ENCODE measurements around the gene NCOR2. TPM values are rescaled to one million over a fixed set of nuclear protein-coding genes. Genes with fewer than 3 reads are reported as not detected.

Gene NCOR2
- total and polyA plus RNA-seq, 2 donors (not counting 1 experiment from before 2014, with no cell fraction given): 25.9 to 144 TPM

- Histone ChIP-seq H3K9me3 (ENCODE audit: control extremely low read depth in 1 of 3, control insufficient read depth in 2 of 3, insufficient read depth in 1 of 3, low read length in 2 of 3) (no peaks in the 10 kb centered on the region), H3K27me3 (replicated peaks in 1 of 4; ENCODE audit: control extremely low read depth in 1 of 4, control insufficient read depth in 3 of 4, insufficient read depth in 4 of 4, low read length in 3 of 4) (no peaks in the 10 kb centered on the region), H4K20me1 (ENCODE audit: control insufficient read depth, insufficient read depth, low read length, poor library complexity, severe bottlenecking) (peaks cover 59% of the 10 kb centered on the region), H3K4me2 (replicated peaks; ENCODE audit: low read depth, low read length, poor library complexity, severe bottlenecking) (no peak overlapping the region), H3K9ac (ENCODE audit: low read length) (no peak overlapping the region), H3K27ac (ENCODE audit: low read length in 2 of 2) (no peak overlapping the region), H3K36me3 (replicated peaks in 1 of 2; ENCODE audit: control extremely low read depth in 1 of 2, control insufficient read depth in 1 of 2, extremely low read depth in 1 of 2, insufficient read depth in 2 of 2, low read length in 1 of 2) (peaks cover 0 to 10% of the 10 kb centered on the region in 2 experiments), H3K79me2 (ENCODE audit: control insufficient read depth, insufficient read depth, low read length) (peaks cover 35% of the 10 kb centered on the region), H3K4me3 (ENCODE audit: control extremely low read depth in 1 of 5, extremely low read depth in 1 of 5, insufficient read depth in 1 of 5, low read depth in 2 of 5, low read length in 4 of 5) (no peak overlapping the region), H3K4me1 (ENCODE audit: control insufficient read depth in 2 of 2, insufficient read depth in 2 of 2, low read length in 2 of 2) (peaks cover 2 to 5% of the 10 kb centered on the region in 2 donors), H2AFZ (ENCODE audit: insufficient read depth, low read depth, low read length, poor library complexity, severe bottlenecking) (no peak overlapping the region)
- ChIA-PET CTCF (no interaction called here), POLR2A (no interaction called here)
- H3K9me3 Mint-ChIP-seq (ENCODE audit: insufficient read depth): no peaks in the 10 kb centered on the region
- peaks cover 31% of the 10 kb centered on the region for H3K4me1 Mint-ChIP-seq
- TF ChIP-seq CTCF (IDR thresholded peaks at IDR 0.05) (no peak), EZH2 (IDR thresholded peaks at IDR 0.05; ENCODE audit: borderline replicate concordance, insufficient read depth, low read depth, low read length, poor library complexity, severe bottlenecking) (no peak)
- H3K4me3 Mint-ChIP-seq: no peak overlapping the region
- no peaks in the 10 kb centered on the region for H3K27me3 Mint-ChIP-seq
- 97% methylated on average over 9 of the region's 13 CpGs for WGBS (ENCODE audit: insufficient coverage)
- H3K27ac Mint-ChIP-seq: no peak overlapping the region
- no peak for ATAC-seq (ENCODE audit: low read depth)
- intact Hi-C loops (cut with micrococcal nuclease): no loop called here
- no peak for DNase-seq
These were observed 41.3 kb downstream of the NCOR2 start for GRCh38 chr12:124525927-124526692.

DNA sequence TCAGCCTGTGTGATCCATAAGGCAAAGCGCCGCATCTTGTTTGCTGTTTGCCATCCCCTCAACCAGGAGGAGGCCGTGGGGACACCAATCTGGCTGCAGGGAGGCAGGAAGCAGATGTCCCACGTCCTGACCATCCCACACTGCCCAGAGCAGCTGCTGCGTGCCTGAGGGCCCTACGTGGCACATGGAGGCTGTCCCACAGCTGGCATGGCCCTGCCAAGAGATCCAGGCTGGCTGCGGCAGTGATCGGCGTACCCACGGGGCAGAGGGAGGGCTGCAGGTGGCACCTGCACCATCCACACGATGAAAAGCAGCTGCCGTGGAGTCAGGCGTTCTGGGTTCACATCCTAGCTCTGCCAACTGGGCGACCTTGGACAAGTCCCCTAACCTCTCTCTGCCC is 42.0 kb downstream of the NCOR2 start:
- Mint-ChIP-seq H3K9me3 (ENCODE audit: insufficient read depth) (no peaks in the 10 kb centered on the region), H3K4me3 (no peak overlapping the region), H3K4me1 (peaks cover 31% of the 10 kb centered on the region), H3K27ac (no peak overlapping the region), H3K27me3 (no peaks in the 10 kb centered on the region)
- intact Hi-C loops (cut with micrococcal nuclease): no loop called here
- no peaks in the 10 kb centered on the region for H3K9me3 ChIP-seq (ENCODE audit: control extremely low read depth in 1 of 3, control insufficient read depth in 2 of 3, insufficient read depth in 1 of 3, low read length in 2 of 3)
- no peak overlapping the region for H3K27ac ChIP-seq (ENCODE audit: low read length in 2 of 2)
- no peak overlapping the region for H3K4me3 ChIP-seq (ENCODE audit: control extremely low read depth in 1 of 5, extremely low read depth in 1 of 5, insufficient read depth in 1 of 5, low read depth in 2 of 5, low read length in 4 of 5)
- TF ChIP-seq EZH2 (IDR thresholded peaks at IDR 0.05; ENCODE audit: borderline replicate concordance, insufficient read depth, low read depth, low read length, poor library complexity, severe bottlenecking): no peak
- no peak for TF ChIP-seq CTCF (IDR thresholded peaks at IDR 0.05)
- H3K27me3 ChIP-seq (replicated peaks in 1 of 4; ENCODE audit: control extremely low read depth in 1 of 4, control insufficient read depth in 3 of 4, insufficient read depth in 4 of 4, low read length in 3 of 4): no peaks in the 10 kb centered on the region
- peaks cover 35% of the 10 kb centered on the region for H3K79me2 ChIP-seq (ENCODE audit: control insufficient read depth, insufficient read depth, low read length)
- no peak overlapping the region for H2AFZ ChIP-seq (ENCODE audit: insufficient read depth, low read depth, low read length, poor library complexity, severe bottlenecking)
- peaks cover 0 to 8% of the 10 kb centered on the region in 2 experiments for H3K36me3 ChIP-seq (replicated peaks in 1 of 2; ENCODE audit: control extremely low read depth in 1 of 2, control insufficient read depth in 1 of 2, extremely low read depth in 1 of 2, insufficient read depth in 2 of 2, low read length in 1 of 2)
- ChIA-PET CTCF (no interaction called here), POLR2A (no interaction called here)
- WGBS (ENCODE audit: insufficient coverage): 52% methylated on average over 13 of the region's 14 CpGs
- ATAC-seq (ENCODE audit: low read depth): no peak
- H3K4me1 ChIP-seq (ENCODE audit: control insufficient read depth in 2 of 2, insufficient read depth in 2 of 2, low read length in 2 of 2): peaks cover 7 to 10% of the 10 kb centered on the region in 2 donors
- DNase-seq: no peak
- H4K20me1 ChIP-seq (ENCODE audit: control insufficient read depth, insufficient read depth, low read length, poor library complexity, severe bottlenecking): peaks cover 58% of the 10 kb centered on the region
- H3K4me2 ChIP-seq (replicated peaks; ENCODE audit: low read depth, low read length, poor library complexity, severe bottlenecking): no peak overlapping the region
- H3K9ac ChIP-seq (ENCODE audit: low read length): no peak overlapping the region

Data from B cell (primary cell).